Stimulated activated CD4-positive, alpha-beta T cell treated with anti-CD3 and anti-CD28 coated beads, Interleukin-2, amount 100 ng/mL, for 4 hours (primary cell): Measurements from ENCODE around the gene SGPP1.
"Not testable (repeated sequence)": the region's sequence is repeated elsewhere in the genome, so short reads cannot be mapped to it uniquely, and the experiment has no call there.

Experiments used
- DNase-seq: peaks from one replicate; pipeline ENCODE4 v3.0.0-alpha.2; 2020; ENCODE audit warnings: low read depth

Gene SGPP1

DNA sequence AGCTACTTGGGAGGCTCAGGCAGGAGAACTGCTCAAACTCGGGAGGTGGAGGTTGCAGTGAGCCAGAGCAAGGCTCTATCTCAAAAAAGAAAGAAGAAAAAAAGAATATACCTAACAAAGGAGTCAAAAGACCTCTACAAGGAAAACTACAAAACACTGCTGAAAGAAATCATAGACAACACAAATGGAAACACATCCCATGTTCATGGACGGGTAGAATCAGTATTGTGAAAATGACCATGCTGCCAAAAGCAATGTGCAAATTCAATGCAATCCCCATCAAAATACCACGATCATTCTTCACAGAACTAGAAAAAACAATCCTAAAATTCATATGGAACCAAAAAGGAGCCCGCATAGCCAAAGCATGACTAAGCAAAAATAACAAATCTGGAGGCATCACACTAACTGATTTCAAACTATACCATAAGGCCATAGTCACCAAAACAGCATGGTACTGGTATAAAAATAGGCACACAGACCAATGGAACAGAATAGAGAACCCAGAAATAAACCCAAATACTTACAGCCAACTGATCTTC, 91.7 kb downstream of the SGPP1 start:
- not testable (repeated sequence) for DNase-seq
